Left kidney (tissue), 8 donors: ENCODE data around the gene ZNHIT6. TPM values are rescaled to one million over a fixed set of nuclear protein-coding genes. Genes with fewer than 3 reads are reported as not detected.
"Not testable (repeated sequence)": the region's sequence is repeated elsewhere in the genome, so short reads cannot be mapped to it uniquely, and the experiment has no call there.

Source experiments
- DNase-seq: peaks from one replicate; pipeline ENCODE4 v3.0.0-alpha.2; 2013
- long read RNA-seq, 8 donors: transcript quantifications; one replicate each; lab custom pipeline, GENCODE V29; 2026
- polyA plus RNA-seq: library from polyadenylated mRNA; unstranded; fragments of 120-200 nt; gene quantifications from one replicate; pipeline ENCODE4 v1.2.1, GENCODE V29; 2013; ENCODE audit not compliant: insufficient read length

Gene ZNHIT6
- 32.1 TPM for polyA plus RNA-seq
- long read RNA-seq, donor 1, transcript ZNHIT6-201 (10 exons, 2,797 nt): major isoform, 7 of 7 reads
- long read RNA-seq, donor 1, partial matches to known transcripts: 0 of 7 reads
- long read RNA-seq, donor 1, other reads (novel, unspliced or antisense): 0 of 7 reads
- long read RNA-seq, donor 2, partial matches to known transcripts: 0 of 2 reads
- long read RNA-seq, donor 2, other reads (novel, unspliced or antisense): 0 of 2 reads
- long read RNA-seq, donor 3, partial matches to known transcripts: 0 of 4 reads
- long read RNA-seq, donor 3, other reads (novel, unspliced or antisense): 0 of 4 reads
- long read RNA-seq, donor 4: 0 reads
- long read RNA-seq, donor 5, partial matches to known transcripts: 18 of 20 reads
- long read RNA-seq, donor 5, other reads (novel, unspliced or antisense): 0 of 20 reads
- long read RNA-seq, donor 6, transcript ZNHIT6-201 (10 exons, 2,797 nt): major isoform, 5 of 5 reads
- long read RNA-seq, donor 6, partial matches to known transcripts: 0 of 5 reads
- long read RNA-seq, donor 6, other reads (novel, unspliced or antisense): 0 of 5 reads
- long read RNA-seq, donor 7, partial matches to known transcripts: 5 of 5 reads
- long read RNA-seq, donor 7, other reads (novel, unspliced or antisense): 0 of 5 reads
- long read RNA-seq, donor 8, partial matches to known transcripts: 0 of 3 reads
- long read RNA-seq, donor 8, other reads (novel, unspliced or antisense): 0 of 3 reads

- peak; percentile 92 for DNase-seq
Measured at GRCh38 chr1:85707990-85708828, at the start of gene ZNHIT6. TSS of gene ZNHIT6 (minus strand) at chr1:85708433. CDS start at chr1:85708284, 149 bp downstream.

- DNase-seq: no peak
Measured at GRCh38 chr1:85756864-85757263, 48.6 kb upstream of the ZNHIT6 start.

GRCh38 chr1:85748120-85748519, 39.9 kb upstream of the ZNHIT6 start:
- DNase-seq: no peak

GRCh38 chr1:85746777-85747176, 38.5 kb upstream of the ZNHIT6 start:
- DNase-seq: no peak

GRCh38 chr1:85743814-85744213, 35.6 kb upstream of the ZNHIT6 start:
- DNase-seq: no peak

- DNase-seq: peak; percentile 60
Measured at GRCh38 chr1:85734931-85735330, 26.7 kb upstream of the ZNHIT6 start.

- no peak for DNase-seq
Measured at GRCh38 chr1:85718678-85719340, 10.6 kb upstream of the ZNHIT6 start.

GRCh38 chr1:85714418-85715114, 6.3 kb upstream of the ZNHIT6 start:
- not testable (repeated sequence) for DNase-seq

GRCh38 chr1:85708829-85709227, 595 bp upstream of the ZNHIT6 start:
- DNase-seq: no peak

GRCh38 chr1:85707267-85707989, 805 bp downstream of the ZNHIT6 start:
- DNase-seq: peak; percentile 10

- no peak for DNase-seq
Measured at GRCh38 chr1:85705940-85706339, 2.3 kb downstream of the ZNHIT6 start.

GRCh38 chr1:85700422-85700821, 7.8 kb downstream of the ZNHIT6 start:
- no peak for DNase-seq

GRCh38 chr1:85697895-85698294, 10.3 kb downstream of the ZNHIT6 start:
- no peak for DNase-seq

- peak; percentile 34 for DNase-seq
Measured at GRCh38 chr1:85692730-85693314, 15.4 kb downstream of the ZNHIT6 start.

- DNase-seq: no peak
Measured at GRCh38 chr1:85689775-85690404, 18.3 kb downstream of the ZNHIT6 start.

- no peak for DNase-seq
Measured at GRCh38 chr1:85683292-85684025, 24.8 kb downstream of the ZNHIT6 start.

GRCh38 chr1:85681087-85681486, 27.1 kb downstream of the ZNHIT6 start:
- no peak for DNase-seq

GRCh38 chr1:85678193-85678592, 30.0 kb downstream of the ZNHIT6 start:
- DNase-seq: no peak

GRCh38 chr1:85677656-85678055, 30.6 kb downstream of the ZNHIT6 start:
- no peak for DNase-seq
